Measurements from ENCODE around the gene ATAT1.

The ATAT1 gene

DNA sequence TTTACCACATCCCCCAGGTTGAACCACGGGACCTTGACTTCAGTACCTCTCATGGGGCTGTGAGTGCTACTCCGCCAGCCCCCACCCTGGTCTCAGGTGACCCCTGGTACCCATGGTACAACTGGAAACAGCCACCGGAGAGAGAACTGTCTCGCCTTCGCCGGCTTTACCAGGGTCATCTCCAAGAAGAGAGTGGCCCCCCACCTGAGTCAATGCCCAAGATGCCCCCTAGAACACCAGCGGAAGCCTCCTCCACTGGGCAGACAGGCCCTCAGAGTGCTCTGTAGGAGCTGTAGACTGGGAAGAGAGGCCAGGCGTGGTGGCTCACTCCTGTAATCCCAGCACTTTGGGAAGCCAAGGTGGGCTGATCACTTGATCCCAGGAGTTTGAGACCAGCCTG lies 1.2 kb upstream of the ATAT1 start:
- H3K27me3 ChIP-seq (ENCODE audit: insufficient read depth, poor library complexity, severe bottlenecking), result no peaks in the 10 kb centered on the region
- TF ChIP-seq POLR2AphosphoS5 (IDR thresholded peaks at IDR 0.05; ENCODE audit: low read depth) (no peak), REST (IDR thresholded peaks at IDR 0.05; ENCODE audit: insufficient replicate concordance, low read depth) (no peak), SPI1 (IDR thresholded peaks at IDR 0.05; ENCODE audit: borderline replicate concordance, low read depth) (no peak), GABPA (IDR thresholded peaks at IDR 0.05; ENCODE audit: low read depth) (no peak)
- TF ChIP-seq, protein P1, sequence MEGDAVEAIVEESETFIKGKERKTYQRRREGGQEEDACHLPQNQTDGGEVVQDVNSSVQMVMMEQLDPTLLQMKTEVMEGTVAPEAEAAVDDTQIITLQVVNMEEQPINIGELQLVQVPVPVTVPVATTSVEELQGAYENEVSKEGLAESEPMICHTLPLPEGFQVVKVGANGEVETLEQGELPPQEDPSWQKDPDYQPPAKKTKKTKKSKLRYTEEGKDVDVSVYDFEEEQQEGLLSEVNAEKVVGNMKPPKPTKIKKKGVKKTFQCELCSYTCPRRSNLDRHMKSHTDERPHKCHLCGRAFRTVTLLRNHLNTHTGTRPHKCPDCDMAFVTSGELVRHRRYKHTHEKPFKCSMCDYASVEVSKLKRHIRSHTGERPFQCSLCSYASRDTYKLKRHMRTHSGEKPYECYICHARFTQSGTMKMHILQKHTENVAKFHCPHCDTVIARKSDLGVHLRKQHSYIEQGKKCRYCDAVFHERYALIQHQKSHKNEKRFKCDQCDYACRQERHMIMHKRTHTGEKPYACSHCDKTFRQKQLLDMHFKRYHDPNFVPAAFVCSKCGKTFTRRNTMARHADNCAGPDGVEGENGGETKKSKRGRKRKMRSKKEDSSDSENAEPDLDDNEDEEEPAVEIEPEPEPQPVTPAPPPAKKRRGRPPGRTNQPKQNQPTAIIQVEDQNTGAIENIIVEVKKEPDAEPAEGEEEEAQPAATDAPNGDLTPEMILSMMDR (IDR thresholded peaks at IDR 0.05; ENCODE audit: insufficient read depth, low read length), result no peak
- no peak overlapping the region for H3K4me3 ChIP-seq (replicated peaks; ENCODE audit: insufficient read depth, low read length)
- no peak for DNase-seq (ENCODE audit: low read depth in 1 of 2, low spot score in 1 of 2)
- H3K27ac ChIP-seq (replicated peaks), result no peak overlapping the region

DNA sequence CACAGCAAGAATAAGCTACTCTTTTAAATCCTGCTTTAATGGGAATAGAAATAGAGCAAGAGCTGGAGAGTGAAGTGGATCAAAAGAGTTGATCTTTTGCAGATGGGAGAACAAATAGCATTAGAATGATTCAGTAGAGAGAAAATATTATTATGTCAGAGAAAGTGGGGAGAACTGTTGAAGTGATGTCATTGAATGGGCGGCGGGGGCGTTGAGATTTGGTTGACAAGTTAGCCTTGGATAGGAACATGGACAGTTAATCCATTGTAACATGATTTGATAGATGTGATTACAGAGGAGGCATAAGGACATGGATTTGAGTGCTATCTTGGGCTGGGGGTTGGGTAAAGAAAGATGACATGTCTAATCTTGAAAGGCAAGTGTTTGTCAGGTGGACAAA lies 9.2 kb downstream of the ATAT1 start:
- no peak overlapping the region for H3K27ac ChIP-seq (replicated peaks)
- TF ChIP-seq, protein P1 (IDR thresholded peaks at IDR 0.05; ENCODE audit: insufficient read depth, low read length), result no peak
- no peak for TF ChIP-seq REST (IDR thresholded peaks at IDR 0.05; ENCODE audit: insufficient replicate concordance, low read depth)
- no peak for TF ChIP-seq GABPA (IDR thresholded peaks at IDR 0.05; ENCODE audit: low read depth)
- TF ChIP-seq SPI1 (IDR thresholded peaks at IDR 0.05; ENCODE audit: borderline replicate concordance, low read depth), result no peak
- no peak for TF ChIP-seq POLR2AphosphoS5 (IDR thresholded peaks at IDR 0.05; ENCODE audit: low read depth)
- DNase-seq (ENCODE audit: low read depth in 1 of 2, low spot score in 1 of 2), result no peak
- no peaks in the 10 kb centered on the region for H3K27me3 ChIP-seq (ENCODE audit: insufficient read depth, poor library complexity, severe bottlenecking)
- H3K4me3 ChIP-seq (replicated peaks; ENCODE audit: insufficient read depth, low read length), result no peak overlapping the region

DNA sequence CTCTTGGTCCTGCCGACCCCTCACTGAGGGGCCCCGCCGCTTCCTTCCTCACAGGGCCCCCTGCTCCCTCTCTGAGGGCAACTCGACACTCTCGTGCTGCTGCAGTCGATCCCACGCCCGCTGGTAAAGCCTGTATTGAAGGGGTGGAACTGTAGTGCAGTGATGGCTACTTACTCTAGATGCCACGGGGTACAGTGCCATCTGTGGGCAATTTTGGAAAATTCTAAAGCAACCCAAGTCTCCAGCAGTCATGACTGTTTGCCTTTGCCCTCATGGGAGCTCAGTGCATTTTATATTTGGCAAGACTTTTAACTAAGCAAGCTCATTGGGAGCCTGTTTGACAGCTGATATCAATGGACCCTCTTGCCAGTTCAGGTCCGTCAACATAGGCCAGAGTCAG lies 13.8 kb downstream of the ATAT1 start:
- TF ChIP-seq SPI1 (IDR thresholded peaks at IDR 0.05; ENCODE audit: borderline replicate concordance, low read depth) (no peak), POLR2AphosphoS5 (IDR thresholded peaks at IDR 0.05; ENCODE audit: low read depth) (no peak), GABPA (IDR thresholded peaks at IDR 0.05; ENCODE audit: low read depth) (no peak), REST (IDR thresholded peaks at IDR 0.05; ENCODE audit: insufficient replicate concordance, low read depth) (no peak)
- TF ChIP-seq, protein P1 (IDR thresholded peaks at IDR 0.05; ENCODE audit: insufficient read depth, low read length), result no peak
- DNase-seq (ENCODE audit: low read depth in 1 of 2, low spot score in 1 of 2), result no peak
- Histone ChIP-seq H3K4me3 (replicated peaks; ENCODE audit: insufficient read depth, low read length) (no peak overlapping the region), H3K27ac (replicated peaks) (no peak overlapping the region), H3K27me3 (ENCODE audit: insufficient read depth, poor library complexity, severe bottlenecking) (no peaks in the 10 kb centered on the region)

Data from HL-60 (cell line).